HG02759 (cell line): ENCODE results near the gene ABHD17C.
"Not testable (repeated sequence)": the region's sequence is repeated elsewhere in the genome, so short reads cannot be mapped to it uniquely, and the experiment has no call there.

ENCODE experiments used
- ATAC-seq: cut with Tn5 transposase; IDR thresholded peaks from one replicate; pipeline ENCODE4 v1.9.1; 2021; ENCODE audit warnings: mild to moderate bottlenecking, moderate library complexity; ENCODE audit not compliant: unreplicated experiment

Gene ABHD17C

GRCh38 chr15:80695099-80695910 lies at the start of gene ABHD17C:
TSS of gene ABHD17C (plus strand) at chr15:80695310. CDS start at chr15:80695430, 120 bp downstream.
- peak; percentile 79 for ATAC-seq

- ATAC-seq = no peak
Measured at GRCh38 chr15:80645494-80646065, 49.5 kb upstream of the ABHD17C start.

- not testable (repeated sequence) for ATAC-seq
Measured at GRCh38 chr15:80647424-80647823, 47.7 kb upstream of the ABHD17C start.

- no peak for ATAC-seq
Measured at GRCh38 chr15:80654299-80654698, 40.8 kb upstream of the ABHD17C start.

- ATAC-seq = no peak
Measured at GRCh38 chr15:80659375-80659774, 35.7 kb upstream of the ABHD17C start.

GRCh38 chr15:80660119-80660518 lies 35.0 kb upstream of the ABHD17C start:
- no peak for ATAC-seq

GRCh38 chr15:80662129-80662528 lies 33.0 kb upstream of the ABHD17C start:
- ATAC-seq = no peak

GRCh38 chr15:80662757-80663553 lies 32.2 kb upstream of the ABHD17C start:
- no peak for ATAC-seq

- no peak for ATAC-seq
Measured at GRCh38 chr15:80665151-80665550, 30.0 kb upstream of the ABHD17C start.

- no peak for ATAC-seq
Measured at GRCh38 chr15:80667936-80668335, 27.2 kb upstream of the ABHD17C start.

- no peak for ATAC-seq
Measured at GRCh38 chr15:80668546-80669236, 26.4 kb upstream of the ABHD17C start.

- ATAC-seq = no peak
Measured at GRCh38 chr15:80669663-80670273, 25.3 kb upstream of the ABHD17C start.

- ATAC-seq = peak; percentile 36
Measured at GRCh38 chr15:80673561-80674244, 21.4 kb upstream of the ABHD17C start.

- peak; percentile 64 for ATAC-seq
Measured at GRCh38 chr15:80674245-80674614, 20.9 kb upstream of the ABHD17C start.

- ATAC-seq = no peak
Measured at GRCh38 chr15:80677041-80677440, 18.1 kb upstream of the ABHD17C start.

- ATAC-seq = no peak
Measured at GRCh38 chr15:80679167-80679803, 15.8 kb upstream of the ABHD17C start.

- ATAC-seq = no peak
Measured at GRCh38 chr15:80679804-80680175, 15.3 kb upstream of the ABHD17C start.

- ATAC-seq = no peak
Measured at GRCh38 chr15:80682201-80682600, 12.9 kb upstream of the ABHD17C start.

- ATAC-seq = no peak
Measured at GRCh38 chr15:80684697-80685096, 10.4 kb upstream of the ABHD17C start.

GRCh38 chr15:80685628-80686027 lies 9.5 kb upstream of the ABHD17C start:
- ATAC-seq = no peak
